T-helper 1 cell (primary cell): ENCODE measurements around the gene ADARB2.
"Not testable (repeated sequence)": the region's sequence is repeated elsewhere in the genome, so short reads cannot be mapped to it uniquely, and the experiment has no call there.

ENCODE experiments used
- DNase-seq, 5 donors: peaks; one replicate each; pipeline ENCODE4 v3.0.0-alpha.2; 2012 to 2020

Gene ADARB2

DNA sequence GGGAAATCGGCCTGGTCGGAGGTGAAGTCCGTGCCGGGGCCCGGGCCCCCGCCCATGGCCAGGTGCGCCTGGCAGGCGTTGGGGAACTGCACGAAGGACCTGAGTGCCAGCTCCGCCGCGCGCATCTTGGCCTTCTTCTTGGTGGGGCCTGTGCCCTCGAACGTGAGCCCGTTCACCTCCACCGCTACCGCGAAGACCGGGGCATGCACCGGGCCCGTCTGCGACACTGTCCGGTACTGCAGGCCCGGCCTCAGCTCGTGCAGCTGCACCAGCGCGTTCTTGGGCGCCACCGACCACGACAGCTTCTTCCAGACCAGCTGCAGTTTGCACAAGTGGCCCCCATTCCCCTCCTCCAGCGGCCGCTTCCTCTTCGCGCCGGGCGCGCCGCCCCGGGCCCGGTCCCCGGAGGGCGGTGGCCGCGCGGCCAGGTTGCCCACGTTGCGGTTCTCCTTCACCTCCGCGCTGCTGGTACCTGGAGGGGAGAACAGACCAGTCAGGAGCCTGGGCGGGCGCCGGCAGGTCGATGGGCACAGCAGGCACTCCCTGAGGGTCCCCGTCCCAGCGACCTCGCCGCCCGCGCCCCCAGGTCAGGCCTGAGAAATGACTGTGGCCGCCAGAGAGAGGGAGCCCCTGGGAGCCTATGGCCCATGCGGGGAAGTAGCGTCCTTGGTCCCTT is 373.7 kb downstream of the ADARB2 start:
- no peak for DNase-seq

DNA sequence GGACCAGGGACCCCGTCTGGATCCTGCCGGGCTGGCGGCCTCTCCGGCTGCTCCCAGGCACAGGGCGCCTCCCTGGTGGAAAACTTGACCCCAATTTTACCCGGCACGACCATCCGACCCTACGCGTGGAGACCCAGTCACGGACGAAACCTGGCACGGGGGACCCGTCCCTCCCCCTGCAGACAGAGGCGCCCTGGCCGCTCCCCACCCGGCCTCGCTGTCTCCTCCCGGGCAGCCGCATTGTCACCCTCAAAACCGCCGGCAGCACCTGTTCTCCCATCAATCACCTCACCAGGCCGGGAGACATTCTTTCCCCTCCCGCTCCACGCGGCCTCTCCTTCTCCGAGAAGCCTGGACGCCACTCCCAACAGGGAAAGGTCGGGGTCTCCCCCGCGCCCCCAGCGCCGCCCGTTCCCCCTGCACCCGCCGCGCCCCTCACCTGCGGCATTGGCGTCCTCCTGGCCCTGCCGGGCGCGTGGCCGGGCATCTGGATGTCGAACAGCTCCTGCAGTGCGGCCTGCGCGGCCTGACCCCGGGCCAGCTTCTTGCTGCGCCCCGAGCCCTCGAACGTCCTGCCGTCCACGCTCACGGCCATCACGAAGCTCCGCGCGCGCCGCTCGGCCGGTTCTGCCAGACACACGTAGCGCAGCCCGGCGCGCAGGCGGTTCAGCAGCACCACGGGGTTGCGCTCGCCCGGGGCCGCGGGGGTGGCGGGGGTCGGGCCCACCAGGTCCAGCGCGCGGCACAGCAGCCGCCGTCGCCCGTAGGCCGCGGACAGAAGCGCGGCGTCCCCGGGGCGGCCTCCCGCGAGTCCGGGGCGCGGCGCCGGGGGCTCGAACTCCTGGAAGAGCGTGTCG is 374.5 kb downstream of the ADARB2 start:
- no peak for DNase-seq

GRCh38 chr10:1361411-1362105 is 375.8 kb downstream of the ADARB2 start:
- no peak for DNase-seq

GRCh38 chr10:1360558-1361164 is 376.7 kb downstream of the ADARB2 start:
- no peak for DNase-seq

DNA sequence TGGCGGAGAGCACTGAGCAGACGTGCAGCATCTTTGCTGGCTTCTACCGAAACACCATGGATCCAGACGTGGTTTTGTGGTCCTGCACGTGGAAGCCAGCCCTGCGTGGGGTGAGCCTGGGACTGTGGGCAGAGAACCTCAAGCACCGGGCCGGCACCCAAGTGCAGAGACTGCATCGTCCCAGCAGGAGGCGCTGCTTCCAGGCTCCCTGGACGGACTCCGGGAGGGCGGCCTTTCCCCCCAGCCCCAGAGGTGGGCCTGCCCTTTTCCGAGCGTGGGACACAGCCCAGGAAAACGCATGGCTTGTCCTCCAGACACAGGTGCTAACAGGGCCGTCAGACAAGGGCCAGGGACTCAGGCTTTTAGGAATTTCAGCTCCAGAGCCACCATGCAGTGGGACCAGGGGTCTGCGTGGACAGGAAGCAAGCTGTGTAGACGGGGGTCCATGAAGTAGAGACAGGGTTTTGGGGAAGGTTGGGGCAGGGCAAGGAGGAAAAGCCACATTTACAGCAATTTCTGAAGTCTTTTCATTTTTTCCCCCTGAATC is 377.2 kb downstream of the ADARB2 start:
- no peak for DNase-seq

DNA sequence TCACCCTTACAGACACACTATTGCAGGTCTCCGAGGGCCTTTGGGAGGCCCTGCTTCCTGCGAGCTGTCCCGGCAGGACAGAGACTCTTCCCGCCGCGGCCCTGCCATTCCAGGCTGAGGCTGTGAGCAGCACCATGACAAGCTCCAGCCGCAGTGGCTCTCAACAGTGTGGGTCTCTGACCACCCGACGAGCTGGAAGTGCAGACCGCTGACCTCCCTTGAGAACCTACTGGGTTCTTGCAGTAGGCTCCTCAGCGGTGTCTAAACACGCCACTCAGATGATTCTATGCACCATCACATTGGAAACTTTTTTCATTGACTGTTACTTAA is 377.7 kb downstream of the ADARB2 start:
- DNase-seq, result no peak

GRCh38 chr10:1358860-1359625 is 378.3 kb downstream of the ADARB2 start:
- DNase-seq, result peak in 1 of 5 donors; percentile 2

- no peak for DNase-seq
These were observed 379.2 kb downstream of the ADARB2 start for GRCh38 chr10:1358147-1358546.

DNA sequence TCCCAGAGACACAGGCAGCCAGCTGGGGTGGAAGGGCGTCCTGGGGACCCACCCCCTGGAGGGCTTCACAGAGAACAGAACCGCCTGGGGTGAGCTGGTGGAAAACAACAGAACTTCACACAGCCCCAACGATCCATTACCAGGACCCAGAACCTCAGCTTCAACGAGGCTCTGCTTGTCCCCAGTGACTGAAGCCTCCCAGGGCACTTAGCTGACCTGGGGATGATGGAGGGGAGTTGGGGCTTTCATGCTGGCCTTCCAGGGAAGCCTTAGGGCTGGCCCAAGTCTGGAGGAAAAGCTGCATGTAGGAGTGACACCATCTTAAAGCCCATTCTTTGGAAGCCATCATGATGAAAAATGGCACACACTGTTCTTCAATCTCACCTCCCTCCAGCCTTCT is 381.0 kb downstream of the ADARB2 start:
- no peak for DNase-seq

- no peak for DNase-seq
These were observed 382.3 kb downstream of the ADARB2 start for GRCh38 chr10:1354809-1355710.

- DNase-seq, result not testable (repeated sequence)
These were observed 385.0 kb downstream of the ADARB2 start for GRCh38 chr10:1352296-1352695.

GRCh38 chr10:1348773-1349050 is 388.6 kb downstream of the ADARB2 start:
- no peak for DNase-seq

DNA sequence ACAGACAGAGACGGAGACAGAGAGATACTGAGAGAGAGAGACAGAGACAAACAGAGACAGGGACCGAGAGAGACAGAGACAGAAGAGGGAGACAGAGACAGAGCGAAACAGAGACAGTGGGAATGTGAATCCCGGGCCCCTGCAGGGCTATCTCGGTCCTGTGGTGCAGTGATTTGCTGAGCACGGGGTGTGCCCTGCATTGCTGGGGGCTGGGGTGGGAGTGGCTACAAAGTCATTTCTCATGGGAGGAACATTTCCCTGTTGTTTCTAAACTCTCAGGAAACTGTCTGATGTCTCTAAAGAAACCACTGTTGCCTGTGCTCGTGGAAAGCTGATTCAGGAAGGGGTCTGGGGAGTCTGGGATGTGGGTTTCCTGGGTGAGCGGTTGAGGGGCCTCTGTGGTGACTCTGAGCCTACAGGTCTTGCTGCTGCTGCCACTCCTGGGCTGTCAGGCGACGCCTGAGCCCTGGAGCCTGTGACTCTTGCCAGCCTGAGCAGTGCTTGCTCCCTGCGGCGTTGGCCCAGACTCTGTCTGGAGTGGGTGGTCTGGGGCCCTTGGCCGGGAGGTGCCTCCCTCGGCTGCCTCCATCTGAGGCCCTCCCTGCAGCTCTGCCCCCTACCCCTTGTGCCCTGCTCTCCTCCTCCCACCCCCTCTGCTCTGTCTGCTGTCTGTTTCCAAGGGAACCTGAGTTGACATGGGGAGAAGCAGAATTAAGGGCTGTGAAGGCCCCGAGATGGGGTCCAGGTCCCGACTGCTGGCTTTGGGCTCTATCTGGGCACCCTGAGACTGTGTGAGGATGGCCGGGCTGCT is 389.2 kb downstream of the ADARB2 start:
- DNase-seq, result no peak

DNA sequence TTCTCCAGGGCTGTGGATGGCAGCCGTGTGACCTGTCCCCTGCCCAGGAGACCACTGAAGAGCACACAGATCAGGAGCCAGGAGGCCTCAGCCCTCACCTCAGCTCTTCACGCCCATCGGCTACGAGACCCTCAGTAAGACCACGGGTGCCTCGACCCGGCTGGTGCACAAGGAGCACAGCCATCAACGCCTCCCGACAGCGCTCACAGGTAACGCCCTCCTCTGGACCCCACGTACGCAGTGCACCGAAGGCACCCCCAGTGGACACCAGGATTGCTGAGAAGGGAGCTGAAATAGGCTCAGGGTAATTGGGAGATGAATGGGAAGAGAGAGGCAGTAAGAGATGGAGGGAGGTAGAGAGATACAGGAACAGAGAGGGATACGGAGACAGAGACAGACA is 389.8 kb downstream of the ADARB2 start:
- no peak for DNase-seq

- DNase-seq, result no peak
These were observed 391.1 kb downstream of the ADARB2 start for GRCh38 chr10:1346201-1346600.

DNA sequence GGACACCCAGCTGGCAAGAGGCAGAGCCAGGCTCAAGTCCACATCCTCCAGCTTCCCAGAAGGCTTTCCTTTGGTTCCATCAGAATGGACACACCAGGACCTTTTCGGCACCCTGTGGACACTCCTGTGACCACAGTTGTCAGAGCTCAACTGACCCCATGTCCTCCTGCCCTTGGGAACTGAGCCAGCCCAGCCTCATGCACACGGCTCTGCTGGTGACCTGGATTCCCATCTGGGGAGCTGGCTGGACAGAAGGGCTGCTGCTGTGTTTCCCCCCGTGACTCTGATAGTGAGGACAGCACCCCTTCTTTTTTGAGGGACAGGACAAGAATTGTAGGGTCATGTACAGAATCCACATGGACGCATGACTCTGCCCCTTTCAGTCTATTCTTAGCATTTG is 392.0 kb downstream of the ADARB2 start:
- DNase-seq, result no peak

DNA sequence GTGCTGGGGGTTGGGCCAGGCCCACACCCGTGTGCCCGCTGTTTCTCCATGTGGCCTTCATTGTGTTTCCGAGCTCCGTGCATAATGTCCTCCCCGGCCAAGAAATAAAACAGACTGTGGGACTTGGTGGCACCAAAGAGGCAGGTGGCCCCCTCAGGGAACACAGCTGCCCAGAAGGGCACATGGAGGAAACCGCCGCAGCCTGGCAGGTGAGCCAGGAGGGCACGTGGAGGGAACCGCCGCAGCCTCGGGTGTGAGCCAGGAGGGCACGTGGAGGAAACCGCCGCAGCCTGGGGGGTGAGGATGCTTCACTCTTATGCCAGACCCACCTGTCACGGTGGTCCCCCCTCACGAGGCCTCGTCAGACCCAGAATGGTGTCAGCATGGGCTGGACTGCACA is 392.5 kb downstream of the ADARB2 start:
- no peak for DNase-seq

- no peak for DNase-seq
These were observed 392.9 kb downstream of the ADARB2 start for GRCh38 chr10:1344408-1344807.

GRCh38 chr10:1343176-1343575 is 394.1 kb downstream of the ADARB2 start:
- DNase-seq, result no peak

DNA sequence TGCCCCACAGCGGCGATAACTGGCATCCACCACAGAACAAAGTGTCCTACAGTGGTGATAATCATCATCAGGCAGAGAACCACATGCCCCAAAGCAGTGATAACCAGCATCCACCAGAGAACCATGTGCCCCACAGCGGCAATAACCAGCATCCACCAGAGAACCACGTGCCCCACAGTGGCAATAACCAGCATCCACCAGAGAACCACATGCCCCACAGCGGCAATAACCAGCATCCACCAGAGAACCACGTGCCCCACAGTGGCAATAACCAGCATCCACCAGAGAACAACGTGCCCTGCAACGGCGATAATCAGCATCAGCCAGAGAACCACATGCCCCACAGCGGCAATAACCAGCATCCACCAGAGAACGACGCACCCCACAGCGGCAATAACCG is 396.3 kb downstream of the ADARB2 start:
- not testable (repeated sequence) for DNase-seq

DNA sequence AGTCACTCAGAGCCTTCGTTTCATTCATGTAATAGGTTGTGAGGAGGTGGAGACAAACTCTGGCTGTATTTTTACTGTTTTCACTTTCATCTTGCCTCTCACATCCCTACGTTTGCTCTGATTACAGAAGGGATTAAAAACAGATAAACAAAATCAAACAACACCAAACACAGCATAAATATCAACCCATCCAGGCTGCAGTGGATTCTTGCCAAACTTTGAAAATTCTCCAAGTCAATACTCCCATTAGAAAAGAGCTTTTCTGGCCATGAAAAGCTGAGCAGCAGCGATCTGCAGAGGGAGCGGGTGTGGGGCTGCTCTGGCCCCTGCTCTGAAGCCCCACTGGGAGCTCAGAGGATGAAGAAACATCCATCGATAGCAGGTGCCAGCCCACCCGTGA is 397.9 kb downstream of the ADARB2 start:
- no peak for DNase-seq
